Measurements from ENCODE around the gene ARID4A.
"Not testable (repeated sequence)": the region's sequence is repeated elsewhere in the genome, so short reads cannot be mapped to it uniquely, and the experiment has no call there.

Gene ARID4A

GRCh38 chr14:58339666-58340065 lies 41.3 kb downstream of the ARID4A start:
- in situ Hi-C loops (cut with HindIII; ENCODE audit: low pct_ligation_motif_present, low pct_unique_long_range_greater_than_20kb, low sequenced_read_pairs); DNase-seq: not testable (repeated sequence)

- in situ Hi-C loops (cut with HindIII; ENCODE audit: low pct_ligation_motif_present, low pct_unique_long_range_greater_than_20kb, low sequenced_read_pairs), result no loop called here
Measured at GRCh38 chr14:58341152-58341748, 42.9 kb downstream of the ARID4A start.

GRCh38 chr14:58343535-58343934 lies 45.2 kb downstream of the ARID4A start:
- in situ Hi-C loops (cut with HindIII; ENCODE audit: low pct_ligation_motif_present, low pct_unique_long_range_greater_than_20kb, low sequenced_read_pairs); DNase-seq: not testable (repeated sequence)

More at GRCh38 chr14:58341152-58341748, 42.9 kb downstream of the ARID4A start:
- DNase-seq, result no peak

GRCh38 chr14:58353516-58354299 lies 55.4 kb downstream of the ARID4A start:
- peak; percentile 36 for DNase-seq
- in situ Hi-C loops (cut with HindIII; ENCODE audit: low pct_ligation_motif_present, low pct_unique_long_range_greater_than_20kb, low sequenced_read_pairs), result no loop called here

GRCh38 chr14:58354808-58355207 lies 56.5 kb downstream of the ARID4A start:
- DNase-seq, result no peak
- in situ Hi-C loops (cut with HindIII; ENCODE audit: low pct_ligation_motif_present, low pct_unique_long_range_greater_than_20kb, low sequenced_read_pairs), result no loop called here

- DNase-seq, result no peak
- in situ Hi-C loops (cut with HindIII; ENCODE audit: low pct_ligation_motif_present, low pct_unique_long_range_greater_than_20kb, low sequenced_read_pairs), result no loop called here
Measured at GRCh38 chr14:58356268-58356667, 57.9 kb downstream of the ARID4A start.

GRCh38 chr14:58362272-58362671 lies 63.9 kb downstream of the ARID4A start:
- DNase-seq; in situ Hi-C loops (cut with HindIII; ENCODE audit: low pct_ligation_motif_present, low pct_unique_long_range_greater_than_20kb, low sequenced_read_pairs): not testable (repeated sequence)

GRCh38 chr14:58362798-58363412 lies 64.5 kb downstream of the ARID4A start:
- peak; percentile 41 for DNase-seq
- in situ Hi-C loops (cut with HindIII; ENCODE audit: low pct_ligation_motif_present, low pct_unique_long_range_greater_than_20kb, low sequenced_read_pairs), result no loop called here

GRCh38 chr14:58364316-58364715 lies 66.0 kb downstream of the ARID4A start:
- no peak for DNase-seq
- in situ Hi-C loops (cut with HindIII; ENCODE audit: low pct_ligation_motif_present, low pct_unique_long_range_greater_than_20kb, low sequenced_read_pairs), result no loop called here

- DNase-seq, result no peak
- in situ Hi-C loops (cut with HindIII; ENCODE audit: low pct_ligation_motif_present, low pct_unique_long_range_greater_than_20kb, low sequenced_read_pairs), result no loop called here
Measured at GRCh38 chr14:58367296-58367695, 68.9 kb downstream of the ARID4A start.

- in situ Hi-C loops (cut with HindIII; ENCODE audit: low pct_ligation_motif_present, low pct_unique_long_range_greater_than_20kb, low sequenced_read_pairs), result no loop called here
- DNase-seq, result no peak
Measured at GRCh38 chr14:58368956-58369355, 70.6 kb downstream of the ARID4A start.

GRCh38 chr14:58376791-58377190 lies 78.4 kb downstream of the ARID4A start:
- no peak for DNase-seq
- in situ Hi-C loops (cut with HindIII; ENCODE audit: low pct_ligation_motif_present, low pct_unique_long_range_greater_than_20kb, low sequenced_read_pairs), result no loop called here

- DNase-seq, result no peak
- in situ Hi-C loops (cut with HindIII; ENCODE audit: low pct_ligation_motif_present, low pct_unique_long_range_greater_than_20kb, low sequenced_read_pairs), result no loop called here
Measured at GRCh38 chr14:58390830-58391229, 92.5 kb downstream of the ARID4A start.

- no peak for DNase-seq
- in situ Hi-C loops (cut with HindIII; ENCODE audit: low pct_ligation_motif_present, low pct_unique_long_range_greater_than_20kb, low sequenced_read_pairs), result no loop called here
Measured at GRCh38 chr14:58395562-58395811, 97.1 kb downstream of the ARID4A start.

- DNase-seq, result peak; percentile 73
- in situ Hi-C loops (cut with HindIII; ENCODE audit: low pct_ligation_motif_present, low pct_unique_long_range_greater_than_20kb, low sequenced_read_pairs), result no loop called here
Measured at GRCh38 chr14:58395812-58396788, 97.7 kb downstream of the ARID4A start, which contains the start of gene TOMM20L. TSS of gene TOMM20L (plus strand) at chr14:58395930. CDS start at chr14:58395958, 28 bp downstream.

- in situ Hi-C loops (cut with HindIII; ENCODE audit: low pct_ligation_motif_present, low pct_unique_long_range_greater_than_20kb, low sequenced_read_pairs), result no loop called here
- no peak for DNase-seq
Measured at GRCh38 chr14:58397156-58397555, 98.8 kb downstream of the ARID4A start.

GRCh38 chr14:58398495-58398894 lies 100.1 kb downstream of the ARID4A start:
- in situ Hi-C loops (cut with HindIII; ENCODE audit: low pct_ligation_motif_present, low pct_unique_long_range_greater_than_20kb, low sequenced_read_pairs), result no loop called here
- DNase-seq, result no peak

GRCh38 chr14:58398895-58399294 lies 100.5 kb downstream of the ARID4A start:
- DNase-seq, result no peak
- in situ Hi-C loops (cut with HindIII; ENCODE audit: low pct_ligation_motif_present, low pct_unique_long_range_greater_than_20kb, low sequenced_read_pairs), result no loop called here

GRCh38 chr14:58401587-58401986 lies 103.2 kb downstream of the ARID4A start:
- in situ Hi-C loops (cut with HindIII; ENCODE audit: low pct_ligation_motif_present, low pct_unique_long_range_greater_than_20kb, low sequenced_read_pairs), result no loop called here
- DNase-seq, result no peak

All from ACHN (cell line).